Upper lobe of right lung (tissue), 1 donor: Measurements from ENCODE around the gene SCN3A. TPM values are rescaled to one million over a fixed set of nuclear protein-coding genes. Genes with fewer than 3 reads are reported as not detected.

Source experiments
- ATAC-seq: fragments of 200-7000 bp; cut with Tn5 transposase; one replicate; pipeline ENCODE4 v1.9.1; 2020; ENCODE audit warnings: mild to moderate bottlenecking, moderate library complexity
- DNase-seq: peaks from one replicate; pipeline ENCODE4 v3.0.0-alpha.2; 2020
- H3K27ac ChIP-seq: fragments of 200-600 bp; one replicate; pipeline ENCODE4 v1.8.0; 2022
- H3K27me3 ChIP-seq: fragments of 200-600 bp; one replicate; pipeline ENCODE4 v1.8.0; 2022; ENCODE audit warnings: mild to moderate bottlenecking
- H3K36me3 ChIP-seq: fragments of 200-600 bp; one replicate; pipeline ENCODE4 v1.8.0; 2022
- H3K4me1 ChIP-seq: fragments of 200-600 bp; one replicate; pipeline ENCODE4 v1.8.0; 2022
- H3K4me3 ChIP-seq: fragments of 200-600 bp; one replicate; pipeline ENCODE4 v1.8.0; 2022; ENCODE audit warnings: mild to moderate bottlenecking
- H3K9me3 ChIP-seq: fragments of 200-600 bp; one replicate; pipeline ENCODE4 v1.8.0; 2022
- CTCF ChIP-seq: fragments of 200-600 bp; IDR thresholded peaks from one replicate; pipeline ENCODE4 v1.8.0; 2022; ENCODE audit warnings: antibody characterized with exemption
- intact Hi-C: fragments of 100-400 bp; cut with DNase I; formaldehyde crosslinking; loops from one replicate; pipeline ENCODE4 v1.11.0; 2022
- total RNA-seq: library from RNA; stranded (reverse); fragmentation: NEBNext Ultra II Directional; extraction: Animal tissue kit (Norgen Biotek cat#: 25700); gene quantifications from one replicate; pipeline ENCODE4 v1.2.1, GENCODE V29; 2021
- donor health status: DM: no; HTN: yes; CAD: no; lungs with severe emphysema.

The SCN3A gene
- total RNA-seq, 1 donor from 2014 or later, result 2.1 TPM

- no peak for TF ChIP-seq CTCF
- Histone ChIP-seq H3K27ac (no peak overlapping the region), H3K9me3 (no peaks in the 10 kb centered on the region)
These were observed 12.6 kb downstream of the SCN3A start for GRCh38 chr2:165191096-165191728.

GRCh38 chr2:165185633-165186032 is 18.2 kb downstream of the SCN3A start:
- DNase-seq, result no peak
- H3K36me3 ChIP-seq, result no peaks in the 10 kb centered on the region
- no peak for ATAC-seq
- H3K4me3 ChIP-seq, result no peak overlapping the region
- H3K27ac ChIP-seq, result no peak overlapping the region
- TF ChIP-seq CTCF, result no peak
- H3K9me3 ChIP-seq, result no peaks in the 10 kb centered on the region
- intact Hi-C loops, result no loop called here
- H3K4me1 ChIP-seq, result no peaks in the 10 kb centered on the region
- H3K27me3 ChIP-seq, result no peaks in the 10 kb centered on the region

More at GRCh38 chr2:165191096-165191728, 12.6 kb downstream of the SCN3A start:
- intact Hi-C loops, result no loop called here
- H3K4me3 ChIP-seq, result no peak overlapping the region
- DNase-seq, result no peak
- H3K36me3 ChIP-seq, result no peaks in the 10 kb centered on the region
- ATAC-seq, result no peak
- H3K4me1 ChIP-seq, result no peaks in the 10 kb centered on the region
- no peaks in the 10 kb centered on the region for H3K27me3 ChIP-seq

GRCh38 chr2:165182029-165182428 is 21.8 kb downstream of the SCN3A start:
- intact Hi-C loops, result no loop called here
- no peak for TF ChIP-seq CTCF
- H3K36me3 ChIP-seq, result no peaks in the 10 kb centered on the region
- H3K4me3 ChIP-seq, result no peak overlapping the region
- no peaks in the 10 kb centered on the region for H3K27me3 ChIP-seq
- no peaks in the 10 kb centered on the region for H3K4me1 ChIP-seq
- ATAC-seq, result no peak
- H3K9me3 ChIP-seq, result no peaks in the 10 kb centered on the region
- H3K27ac ChIP-seq, result no peak overlapping the region
- no peak for DNase-seq

GRCh38 chr2:165176780-165177179 is 27.1 kb downstream of the SCN3A start:
- Histone ChIP-seq H3K27ac (no peak overlapping the region), H3K27me3 (no peaks in the 10 kb centered on the region), H3K4me3 (no peak overlapping the region), H3K36me3 (no peaks in the 10 kb centered on the region), H3K9me3 (no peaks in the 10 kb centered on the region), H3K4me1 (no peaks in the 10 kb centered on the region)
- no peak for TF ChIP-seq CTCF
- intact Hi-C loops, result no loop called here
- no peak for ATAC-seq
- no peak for DNase-seq

- ATAC-seq (no peak), DNase-seq (no peak)
- no peaks in the 10 kb centered on the region for H3K27me3 ChIP-seq
- TF ChIP-seq CTCF, result no peak
- H3K4me3 ChIP-seq, result no peak overlapping the region
- H3K36me3 ChIP-seq, result no peaks in the 10 kb centered on the region
- intact Hi-C loops, result no loop called here
- H3K9me3 ChIP-seq, result no peaks in the 10 kb centered on the region
- no peaks in the 10 kb centered on the region for H3K4me1 ChIP-seq
- no peak overlapping the region for H3K27ac ChIP-seq
These were observed 30.6 kb downstream of the SCN3A start for GRCh38 chr2:165173215-165173614.

GRCh38 chr2:165164201-165164600 is 39.6 kb downstream of the SCN3A start:
- intact Hi-C loops, result no loop called here
- H3K36me3 ChIP-seq, result no peaks in the 10 kb centered on the region
- H3K4me3 ChIP-seq, result no peak overlapping the region
- TF ChIP-seq CTCF, result no peak
- no peaks in the 10 kb centered on the region for H3K9me3 ChIP-seq
- DNase-seq (no peak), ATAC-seq (no peak)
- H3K27me3 ChIP-seq, result no peaks in the 10 kb centered on the region
- no peak overlapping the region for H3K27ac ChIP-seq
- no peaks in the 10 kb centered on the region for H3K4me1 ChIP-seq
